Keratinocyte (primary cell): Measurements from ENCODE around the gene TRMT1. TPM values are rescaled to one million over a fixed set of nuclear protein-coding genes. Genes with fewer than 3 reads are reported as not detected.

Source experiments
- DNase-seq: peaks from one replicate; pipeline ENCODE4 v3.0.0-alpha.2; 2011; ENCODE audit warnings: low read depth, missing footprints, low spot score
- FAIRE-seq: peaks from 2 replicates; lab custom pipeline; 2011; peaks lifted over from hg19 to GRCh38; lab: Jason Lieb, UNC
- H2AFZ ChIP-seq: 2 replicates; pipeline ENCODE4 v1.6.0; 2012; ENCODE audit warnings: low read length, control low read depth, inconsistent platforms; ENCODE audit not compliant: control insufficient read depth
- H3K27ac ChIP-seq: 2 replicates; pipeline ENCODE4 v1.5.1; 2011; ENCODE audit warnings: low read length; ENCODE audit not compliant: control insufficient read depth, insufficient read depth
- H3K27me3 ChIP-seq: 3 replicates; pipeline ENCODE4 v1.6.0; 2011; ENCODE audit warnings: low read length; ENCODE audit not compliant: control insufficient read depth, insufficient read depth; ENCODE audit errors: extremely low read depth
- H3K36me3 ChIP-seq, 2 experiments: 2 replicates in 1 of 2; 3 replicates in 1 of 2; pipeline ENCODE4 v1.5.1; 2011; ENCODE audit warnings: low read length in 2 of 2, mild to moderate bottlenecking in 1 of 2; ENCODE audit not compliant: control insufficient read depth in 2 of 2, insufficient read depth in 2 of 2; ENCODE audit errors: extremely low read depth in 1 of 2
- H3K4me1 ChIP-seq: 3 replicates; pipeline ENCODE4 v1.5.1; 2011; ENCODE audit warnings: low read length; ENCODE audit not compliant: control insufficient read depth, insufficient read depth; ENCODE audit errors: extremely low read depth
- H3K4me2 ChIP-seq: 3 replicates; pipeline ENCODE4 v1.6.0; 2011; ENCODE audit warnings: low read depth, low read length; ENCODE audit not compliant: control insufficient read depth, insufficient read depth; ENCODE audit errors: extremely low read depth
- H3K4me3 ChIP-seq, 3 experiments: fragments of 200-600 bp in 1 of 3; sonication (generic) in 1 of 3; 2 replicates in 2 of 3; 3 replicates in 1 of 3; pipeline ENCODE4 v1.5.1; 2011 to 2016; ENCODE audit warnings: low read length in 3 of 3, mild to moderate bottlenecking in 3 of 3, control low read depth in 2 of 3, inconsistent platforms in 1 of 3, low read depth in 1 of 3, mixed read lengths in 1 of 3, mixed run types in 1 of 3, moderate library complexity in 1 of 3; ENCODE audit not compliant: control insufficient read depth in 2 of 3, insufficient read depth in 2 of 3; ENCODE audit errors: extremely low read depth in 1 of 3
- H3K79me2 ChIP-seq: 2 replicates; pipeline ENCODE4 v1.6.0; 2012; ENCODE audit warnings: low read length; ENCODE audit not compliant: control insufficient read depth, insufficient read depth
- H3K9ac ChIP-seq: 3 replicates; pipeline ENCODE4 v1.6.0; 2011; ENCODE audit warnings: low read length; ENCODE audit not compliant: control insufficient read depth, insufficient read depth; ENCODE audit errors: extremely low read depth
- H3K9me1 ChIP-seq: 3 replicates; pipeline ENCODE4 v1.6.0; 2011; ENCODE audit warnings: low read length; ENCODE audit not compliant: control insufficient read depth, insufficient read depth; ENCODE audit errors: extremely low read depth
- H3K9me3 ChIP-seq: 2 replicates; pipeline ENCODE4 v1.5.1; 2012; ENCODE audit warnings: low read depth, low read length; ENCODE audit not compliant: control insufficient read depth
- H4K20me1 ChIP-seq: 3 replicates; pipeline ENCODE4 v1.6.0; 2011; ENCODE audit warnings: low read length; ENCODE audit not compliant: control insufficient read depth, insufficient read depth; ENCODE audit errors: extremely low read depth
- EZH2 ChIP-seq: IDR thresholded peaks from one replicate; pipeline ENCODE4 v1.6.1; 2012; ENCODE audit warnings: inconsistent platforms, mild to moderate bottlenecking, low read length, moderate library complexity
- dilution Hi-C: fragments of 300-500 bp; cut with MboI; formaldehyde crosslinking; loops from one replicate; pipeline ENCODE4 v1.7.0; 2020; ENCODE audit warnings: low sequenced_read_pairs; ENCODE audit not compliant: extremely low pct_ligation_motif_present
- polyA plus RNA-seq, 5 experiments: library from polyadenylated mRNA; depleted of rRNA in 3 of 5; stranded (reverse) in 3 of 5; stranded (forward) in 1 of 5; unstranded in 1 of 5; fragments of >200 nt; gene quantifications; 1 replicate in 1 of 5; 2 replicates in 3 of 5; 3 replicates in 1 of 5; pipeline versions ENCODE4 v1.2.1 to v1.2.3, GENCODE V29; 2011 to 2012; ENCODE audit warnings: missing spikeins in 2 of 5, low read depth in 1 of 5, low replicate concordance in 1 of 5
- TF ChIP-seq, protein P1 (sequence below), 3 experiments: IDR thresholded peaks in 1 of 3; conservative IDR thresholded peaks in 1 of 3; optimal IDR thresholded peaks in 1 of 3; 2 replicates in 2 of 3; 3 replicates in 1 of 3; pipeline versions ENCODE3 to v1.5.1; 2011; ENCODE audit warnings: low read length in 3 of 3, mild to moderate bottlenecking in 3 of 3, moderate library complexity in 2 of 3, control low read depth in 1 of 3, inconsistent platforms in 1 of 3; ENCODE audit not compliant: insufficient read depth in 2 of 3; ENCODE audit errors: extremely low read depth in 1 of 3

The TRMT1 gene
- polyA plus RNA-seq, 1 donor (not counting 4 experiments of a cell fraction or from before 2014, with no cell fraction given): 30.9 TPM

GRCh38 chr19:13076320-13076719 lies 40.2 kb downstream of the TRMT1 start:
- FAIRE-seq (no peak), DNase-seq (no peak)
- Histone ChIP-seq H3K36me3 (peaks cover 15 to 40% of the 10 kb centered on the region in 2 experiments), H2AFZ (no peak overlapping the region), H4K20me1 (no peaks in the 10 kb centered on the region), H3K9me3 (no peaks in the 10 kb centered on the region), H3K27me3 (no peaks in the 10 kb centered on the region), H3K9me1 (no peaks in the 10 kb centered on the region), H3K4me2 (no peak overlapping the region), H3K4me1 (peaks cover 16% of the 10 kb centered on the region), H3K4me3 (no peak overlapping the region), H3K9ac (no peak overlapping the region), H3K79me2 (no peaks in the 10 kb centered on the region), H3K27ac (no peak overlapping the region)
- no peak for TF ChIP-seq EZH2
- TF ChIP-seq, protein P1, sequence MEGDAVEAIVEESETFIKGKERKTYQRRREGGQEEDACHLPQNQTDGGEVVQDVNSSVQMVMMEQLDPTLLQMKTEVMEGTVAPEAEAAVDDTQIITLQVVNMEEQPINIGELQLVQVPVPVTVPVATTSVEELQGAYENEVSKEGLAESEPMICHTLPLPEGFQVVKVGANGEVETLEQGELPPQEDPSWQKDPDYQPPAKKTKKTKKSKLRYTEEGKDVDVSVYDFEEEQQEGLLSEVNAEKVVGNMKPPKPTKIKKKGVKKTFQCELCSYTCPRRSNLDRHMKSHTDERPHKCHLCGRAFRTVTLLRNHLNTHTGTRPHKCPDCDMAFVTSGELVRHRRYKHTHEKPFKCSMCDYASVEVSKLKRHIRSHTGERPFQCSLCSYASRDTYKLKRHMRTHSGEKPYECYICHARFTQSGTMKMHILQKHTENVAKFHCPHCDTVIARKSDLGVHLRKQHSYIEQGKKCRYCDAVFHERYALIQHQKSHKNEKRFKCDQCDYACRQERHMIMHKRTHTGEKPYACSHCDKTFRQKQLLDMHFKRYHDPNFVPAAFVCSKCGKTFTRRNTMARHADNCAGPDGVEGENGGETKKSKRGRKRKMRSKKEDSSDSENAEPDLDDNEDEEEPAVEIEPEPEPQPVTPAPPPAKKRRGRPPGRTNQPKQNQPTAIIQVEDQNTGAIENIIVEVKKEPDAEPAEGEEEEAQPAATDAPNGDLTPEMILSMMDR (optimal IDR thresholded peaks at IDR 0.05 in 1 of 3, IDR thresholded peaks at IDR 0.05 in 1 of 3, conservative IDR thresholded peaks at IDR 0.05 in 1 of 3; ENCODE audit: extremely low read depth in 1 of 3, insufficient read depth in 2 of 3, low read length in 3 of 3): no peak
- dilution Hi-C loops: no loop called here

DNA sequence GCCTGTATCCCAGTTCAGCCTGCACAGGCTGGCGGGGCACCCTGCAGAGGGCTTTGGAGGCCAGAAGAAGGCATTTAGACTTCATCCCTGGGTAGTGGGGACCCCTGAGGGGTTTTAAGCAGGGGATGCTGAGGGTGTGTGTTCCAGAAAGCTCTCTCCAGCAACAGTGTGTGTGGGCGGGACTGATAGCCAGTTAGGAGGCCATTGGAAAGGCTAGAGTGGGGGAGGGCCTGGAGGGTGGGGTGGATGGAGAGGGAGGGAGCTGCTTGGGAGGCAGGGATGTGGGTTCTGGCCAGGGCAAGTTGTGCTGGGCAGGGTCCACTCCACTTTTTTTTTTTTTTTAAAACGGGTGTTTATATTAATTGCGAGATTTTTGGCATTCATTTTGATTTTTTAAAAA lies 42.2 kb downstream of the TRMT1 start:
- peaks cover 13 to 43% of the 10 kb centered on the region in 2 experiments for H3K36me3 ChIP-seq

More for the DNA sequence above, 42.2 kb downstream of the TRMT1 start:
- Histone ChIP-seq H4K20me1 (no peaks in the 10 kb centered on the region), H3K4me3 (no peak overlapping the region), H3K4me1 (peaks cover 13% of the 10 kb centered on the region), H3K27me3 (no peaks in the 10 kb centered on the region), H3K4me2 (no peak overlapping the region), H3K9me1 (no peaks in the 10 kb centered on the region), H3K9ac (no peak overlapping the region), H2AFZ (no peak overlapping the region), H3K27ac (no peak overlapping the region), H3K79me2 (peaks cover 3% of the 10 kb centered on the region), H3K9me3 (no peaks in the 10 kb centered on the region)
- DNase-seq (no peak), FAIRE-seq (no peak)
- no peak for TF ChIP-seq EZH2
- TF ChIP-seq, protein P1 (optimal IDR thresholded peaks at IDR 0.05 in 1 of 3, IDR thresholded peaks at IDR 0.05 in 1 of 3, conservative IDR thresholded peaks at IDR 0.05 in 1 of 3; ENCODE audit: extremely low read depth in 1 of 3, insufficient read depth in 2 of 3, low read length in 3 of 3): no peak
- dilution Hi-C loops: no loop called here
